Midbrain (tissue), 1 donor: ENCODE measurements around the gene SIK2.
"Not testable (repeated sequence)": the region's sequence is repeated elsewhere in the genome, so short reads cannot be mapped to it uniquely, and the experiment has no call there.

Source experiments
- DNase-seq: peaks from one replicate; lab custom pipeline; 2025; lab: John Stamatoyannopoulos, UW

Gene SIK2

DNA sequence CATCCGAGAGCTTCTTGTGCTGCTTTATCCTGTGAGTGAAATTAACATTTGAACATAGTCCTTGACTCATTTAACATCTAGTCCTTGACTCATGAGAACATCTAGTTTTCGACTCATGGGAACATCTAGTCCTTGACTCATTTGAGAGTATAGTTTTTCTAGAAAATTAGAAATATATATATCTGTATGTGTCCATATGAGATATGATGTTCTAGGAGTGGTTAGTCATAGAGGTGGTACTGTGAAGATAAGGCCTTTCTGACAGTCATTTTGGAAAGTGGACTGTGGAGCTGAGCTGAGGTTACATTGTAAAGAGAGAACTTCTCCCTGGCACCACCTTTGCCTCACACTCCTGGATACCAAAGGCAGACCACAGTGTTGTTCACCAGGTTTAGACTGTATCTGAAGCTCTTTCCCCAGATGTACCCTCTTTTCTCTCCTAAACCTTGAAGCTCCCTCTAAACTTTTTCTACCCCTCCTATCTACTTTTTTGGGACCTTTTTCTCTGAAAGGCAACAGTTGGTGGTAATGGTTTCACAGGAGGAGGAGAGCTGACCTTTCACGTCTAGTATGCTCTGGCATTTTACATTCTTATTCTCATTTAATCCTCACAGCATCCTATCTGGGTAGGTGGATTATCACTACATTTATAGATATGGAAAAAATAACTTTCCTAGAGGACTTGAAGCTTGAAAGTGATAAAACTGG is 96.8 kb downstream of the SIK2 start:
- no peak for DNase-seq

DNA sequence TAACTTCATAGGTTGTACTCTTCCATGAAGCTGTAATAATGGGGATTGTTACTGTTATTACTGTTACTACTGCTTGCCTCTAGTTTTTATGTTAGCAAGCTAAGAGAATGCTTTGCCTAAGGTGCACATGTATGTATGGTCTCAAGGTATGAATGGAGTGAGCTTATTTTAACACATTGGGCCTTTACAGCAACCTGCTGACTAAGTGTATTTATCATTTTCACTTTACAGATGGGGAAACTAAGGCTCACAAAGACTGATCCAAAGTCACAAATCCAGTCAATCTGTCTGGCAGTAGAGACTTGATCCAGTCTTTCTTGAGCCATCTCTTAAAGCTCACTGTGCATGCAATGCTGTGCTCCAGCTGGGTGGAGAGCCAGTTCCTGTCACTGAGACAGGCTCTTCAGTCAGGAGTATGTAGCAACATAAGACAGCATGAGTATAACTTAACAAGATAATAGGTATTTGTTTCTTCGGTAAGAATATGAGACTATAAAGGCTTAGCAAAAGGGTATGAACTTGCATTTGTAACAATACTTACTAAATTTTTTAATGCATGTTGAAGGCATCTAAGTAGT is 97.4 kb downstream of the SIK2 start:
- DNase-seq: no peak

DNA sequence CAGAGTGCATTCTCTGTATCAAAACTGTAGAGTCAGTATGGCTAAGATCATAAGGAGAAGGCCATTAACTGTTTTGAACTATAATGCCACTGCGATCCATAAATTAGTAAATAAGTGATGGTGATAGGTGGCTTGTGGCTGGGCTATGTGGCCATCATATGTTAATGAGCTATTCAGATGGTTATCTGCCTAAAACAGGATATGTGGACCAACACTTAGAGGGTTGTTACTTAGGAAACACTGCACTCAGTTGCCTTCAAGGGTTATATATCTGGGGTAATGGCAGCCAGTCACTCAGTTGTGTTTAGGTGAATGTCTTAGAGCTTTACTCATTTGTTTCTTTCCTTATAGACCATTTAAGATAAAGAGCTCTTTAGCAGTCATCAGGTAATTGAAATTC is 97.9 kb downstream of the SIK2 start:
- DNase-seq: no peak

DNA sequence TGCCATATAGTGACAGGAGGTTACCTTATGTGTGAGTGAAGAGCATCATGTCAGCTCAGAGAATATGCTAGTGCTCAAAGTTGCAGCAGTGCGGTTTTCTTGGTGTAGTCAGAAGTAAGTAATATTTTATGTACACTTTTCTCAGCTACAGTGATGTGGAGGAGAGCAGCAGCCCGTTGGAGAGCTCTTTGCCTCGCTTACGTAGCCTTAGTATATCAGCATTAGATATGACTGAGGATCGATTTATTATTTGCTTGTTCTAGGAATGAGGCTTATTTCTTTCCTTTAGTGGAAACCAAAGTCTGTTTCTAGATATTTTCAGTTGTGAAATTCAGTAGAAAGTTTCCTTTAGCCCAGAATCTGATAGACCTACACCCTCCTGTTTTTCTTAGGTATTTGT is 100.4 kb downstream of the SIK2 start:
- DNase-seq: no peak

DNA sequence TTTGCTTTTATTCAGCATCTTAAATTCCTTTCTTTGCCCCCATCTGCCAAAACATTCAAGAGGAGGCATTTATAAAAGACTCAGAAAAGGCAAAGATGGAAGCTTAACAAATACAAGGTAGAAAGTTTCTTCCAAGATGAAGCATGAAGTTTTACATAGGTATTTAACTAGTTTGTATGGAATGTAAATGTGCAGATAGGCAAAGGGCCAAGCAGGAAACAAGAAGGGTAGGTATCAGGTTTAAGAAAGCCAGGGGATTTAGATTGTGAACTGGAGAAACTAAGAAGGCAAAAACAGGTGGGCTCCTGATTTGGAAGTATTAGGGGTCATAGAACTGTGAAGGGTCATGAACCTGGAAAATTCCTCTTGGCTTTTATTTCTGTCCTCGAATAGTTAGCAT is 101.3 kb downstream of the SIK2 start:
- no peak for DNase-seq

DNA sequence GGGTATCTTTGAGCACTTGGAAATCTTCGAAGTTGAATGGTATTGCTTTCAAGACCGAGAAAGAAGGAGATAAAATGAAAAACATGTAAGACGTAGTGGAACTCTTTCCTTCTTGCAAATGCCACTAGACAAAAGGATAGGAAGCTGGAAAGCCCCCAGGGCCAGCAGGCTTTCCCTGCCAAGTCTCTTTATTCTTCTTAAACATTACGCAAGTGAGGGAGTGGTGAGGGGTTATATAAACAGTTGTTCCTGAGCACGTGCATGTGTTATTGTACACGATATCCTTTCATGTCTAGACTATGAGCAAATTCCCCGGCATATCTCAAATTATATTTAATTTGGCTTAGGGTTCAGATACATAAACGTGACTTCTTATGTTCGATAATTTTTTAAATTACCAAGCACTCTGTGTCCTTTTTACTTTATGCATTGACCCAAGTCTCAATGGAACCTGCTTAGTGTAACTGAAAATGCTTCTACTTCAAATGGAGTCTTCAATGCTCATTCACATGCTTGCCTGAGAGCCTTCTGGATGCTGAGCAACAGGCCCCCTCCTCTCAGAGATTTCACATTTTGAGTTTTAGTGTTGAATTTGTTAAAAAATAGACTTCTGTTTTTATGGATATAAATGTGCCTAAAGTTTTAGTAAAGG is 104.9 kb downstream of the SIK2 start:
- peak; percentile 62 for DNase-seq

DNA sequence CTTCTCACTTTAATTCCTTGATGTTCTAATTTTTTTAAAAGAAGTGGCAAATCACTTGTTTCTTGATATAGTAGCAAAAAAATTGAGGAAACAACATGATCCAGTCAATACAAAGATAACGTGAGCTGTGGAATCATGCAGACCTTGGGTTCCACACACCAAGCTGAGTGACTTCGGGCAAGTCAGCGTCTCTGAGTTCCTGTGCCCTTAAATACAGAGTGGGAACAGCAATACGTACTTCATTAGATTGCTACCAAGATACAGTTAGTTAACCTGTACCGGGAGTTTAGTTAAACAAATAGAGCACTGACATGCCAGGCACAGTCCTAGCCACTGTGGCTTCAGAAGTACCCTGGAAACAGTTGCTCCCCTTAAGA is 105.4 kb downstream of the SIK2 start:
- DNase-seq: no peak

DNA sequence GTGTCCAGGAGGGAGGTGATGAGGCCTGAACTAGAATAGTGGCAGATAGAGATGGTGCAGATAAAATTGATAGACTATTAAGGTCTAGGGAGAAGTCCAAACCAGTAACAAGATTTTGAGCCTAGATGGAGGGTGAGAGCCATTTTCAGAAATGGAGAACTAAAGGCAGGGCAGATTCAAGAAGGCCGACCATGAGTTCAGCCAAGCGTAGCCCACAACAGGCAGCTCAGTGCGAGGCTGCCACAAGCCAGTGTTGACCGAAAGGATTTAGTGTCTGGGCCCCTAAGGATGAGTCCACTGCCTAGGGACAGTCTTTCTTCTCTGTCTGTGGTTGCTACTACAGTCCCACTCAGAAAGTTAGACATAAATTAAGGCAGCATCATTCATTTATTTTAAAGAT is 112.3 kb downstream of the SIK2 start:
- DNase-seq: no peak

DNA sequence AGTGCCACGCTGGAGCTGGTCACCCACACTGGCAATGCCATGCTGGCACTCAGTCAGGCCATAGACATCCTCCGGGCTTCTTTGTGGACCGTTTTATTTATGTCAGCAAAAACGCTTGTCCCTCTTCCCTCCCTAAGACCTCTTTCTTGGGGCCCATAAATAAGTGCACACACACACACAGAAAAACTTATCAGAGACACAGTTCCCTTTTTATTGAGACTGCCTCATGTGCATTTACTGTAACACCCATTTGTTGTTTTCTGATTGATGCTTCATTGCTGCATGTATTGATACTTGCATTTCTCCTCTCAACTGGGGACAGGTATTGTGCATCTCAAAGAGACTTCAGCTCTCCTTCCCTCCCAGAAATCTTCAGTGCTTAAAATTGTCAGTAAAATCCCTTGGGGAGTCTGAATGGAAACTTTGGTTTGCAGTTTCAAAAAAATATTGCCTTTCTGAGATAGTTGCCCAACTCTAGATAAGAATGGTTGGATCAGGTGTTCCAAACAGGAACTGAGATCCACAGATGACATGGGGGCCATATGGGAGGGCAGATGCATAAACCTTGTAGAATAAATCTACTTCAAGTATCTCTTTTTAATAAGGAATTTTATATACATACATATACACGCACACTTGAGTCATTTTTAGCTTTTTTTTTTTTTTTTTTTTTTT is 113.0 kb downstream of the SIK2 start:
- no peak for DNase-seq

DNA sequence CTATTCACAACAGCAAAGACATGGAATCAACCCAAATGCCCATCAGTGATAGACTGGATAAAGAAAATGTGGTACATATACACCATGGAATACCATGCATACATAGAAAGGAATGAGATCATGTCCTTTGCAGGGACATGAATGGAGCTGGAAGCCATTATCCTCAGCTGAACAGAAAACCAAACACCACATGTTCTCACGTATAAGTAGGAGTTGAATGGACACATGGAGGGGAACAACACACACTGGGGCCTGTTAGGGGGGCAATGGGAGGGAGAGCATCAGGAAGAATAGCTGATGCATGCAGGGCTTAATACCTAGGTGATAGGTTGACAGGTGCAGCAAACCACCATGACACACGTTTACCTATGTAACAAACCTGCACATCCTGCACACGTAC is 115.4 kb downstream of the SIK2 start:
- DNase-seq: not testable (repeated sequence)

DNA sequence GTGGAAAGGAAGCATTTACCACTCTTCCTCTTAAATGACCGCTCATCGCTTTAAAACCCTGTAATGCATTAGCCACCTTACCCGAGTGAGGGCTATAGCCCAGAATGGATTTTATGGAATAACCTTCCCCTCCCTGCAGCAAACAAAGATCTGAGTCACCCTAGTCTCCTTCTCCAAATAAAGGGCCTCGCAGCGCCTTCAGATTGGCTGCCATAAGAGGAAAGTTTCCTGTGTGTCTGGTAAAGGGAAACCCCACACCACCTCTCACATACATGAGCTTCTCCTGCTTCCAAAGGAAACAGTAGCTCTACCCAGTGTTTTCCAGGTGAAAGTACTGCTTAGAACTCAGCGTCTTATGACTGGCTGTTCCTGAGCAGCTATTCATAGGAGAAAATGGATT is 116.2 kb downstream of the SIK2 start:
- peak; percentile 10 for DNase-seq

DNA sequence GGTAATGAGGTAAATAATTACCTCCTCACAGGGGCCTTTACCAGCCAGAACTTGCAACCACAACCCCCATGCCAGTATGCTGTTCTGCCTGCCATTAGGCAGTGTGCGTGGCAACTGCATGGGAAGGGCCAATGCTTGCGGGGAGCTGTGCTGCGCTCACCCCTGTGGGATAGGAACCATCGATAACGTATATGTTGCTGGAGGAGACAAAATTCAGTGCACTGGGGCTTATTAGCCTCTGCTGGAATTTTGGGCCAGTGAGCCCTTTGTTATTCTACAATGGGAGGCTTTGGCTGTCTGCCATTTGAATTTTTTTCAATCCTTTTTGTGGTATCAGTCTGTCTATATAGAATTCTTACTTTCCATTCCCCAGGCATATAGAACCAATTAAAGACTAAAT is 116.6 kb downstream of the SIK2 start:
- DNase-seq: no peak

DNA sequence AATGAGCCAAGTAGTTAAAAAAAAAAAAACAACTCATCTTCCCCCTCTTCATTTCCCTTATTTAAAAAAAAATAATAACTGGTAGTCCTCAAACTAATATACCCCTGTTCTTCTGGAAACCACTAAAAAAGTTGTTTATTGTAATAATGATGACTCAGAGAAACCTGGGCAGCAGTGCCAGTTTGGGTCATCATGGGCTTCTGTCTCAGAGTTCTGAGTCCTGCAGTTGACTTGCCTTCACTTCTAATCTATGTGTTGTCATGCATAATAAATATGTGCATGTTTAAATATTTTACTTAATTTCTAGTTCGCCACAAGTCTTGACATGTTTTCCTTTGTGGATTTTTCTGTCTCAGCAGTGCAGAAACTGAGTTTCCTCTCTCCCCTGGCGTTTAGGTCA is 117.1 kb downstream of the SIK2 start:
- no peak for DNase-seq

DNA sequence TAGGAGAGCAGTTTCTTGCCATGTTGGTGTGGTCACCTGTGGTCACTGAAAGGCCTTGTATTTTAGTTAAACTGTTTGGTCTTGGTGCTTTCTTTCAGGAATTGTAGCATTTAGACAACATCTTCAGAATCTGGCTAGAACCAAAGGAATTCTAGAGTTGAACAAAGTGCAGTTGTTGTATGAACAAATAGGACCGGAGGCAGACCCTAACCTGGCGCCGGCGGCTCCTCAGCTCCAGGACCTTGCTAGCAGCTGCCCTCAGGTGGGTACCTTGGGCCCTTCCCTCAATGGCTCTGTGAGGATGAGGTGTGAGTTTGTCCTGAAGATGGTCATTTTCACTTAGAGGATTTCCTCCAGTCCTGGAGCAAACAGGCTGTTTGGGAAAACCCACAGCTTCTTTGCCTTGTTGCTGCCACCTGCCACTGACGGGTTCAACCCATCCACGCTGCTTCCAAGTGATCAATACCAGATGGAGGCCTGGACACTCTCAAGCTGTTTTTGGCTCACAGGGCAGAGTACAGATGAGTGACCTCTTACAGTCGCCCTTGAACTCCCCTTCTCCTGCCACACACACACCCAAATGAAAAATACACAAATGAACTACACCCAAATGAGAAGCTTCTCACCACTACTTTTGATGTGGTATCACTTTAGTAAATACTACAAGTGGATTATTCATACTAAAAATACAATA is 118.7 kb downstream of the SIK2 start:
- no peak for DNase-seq

DNA sequence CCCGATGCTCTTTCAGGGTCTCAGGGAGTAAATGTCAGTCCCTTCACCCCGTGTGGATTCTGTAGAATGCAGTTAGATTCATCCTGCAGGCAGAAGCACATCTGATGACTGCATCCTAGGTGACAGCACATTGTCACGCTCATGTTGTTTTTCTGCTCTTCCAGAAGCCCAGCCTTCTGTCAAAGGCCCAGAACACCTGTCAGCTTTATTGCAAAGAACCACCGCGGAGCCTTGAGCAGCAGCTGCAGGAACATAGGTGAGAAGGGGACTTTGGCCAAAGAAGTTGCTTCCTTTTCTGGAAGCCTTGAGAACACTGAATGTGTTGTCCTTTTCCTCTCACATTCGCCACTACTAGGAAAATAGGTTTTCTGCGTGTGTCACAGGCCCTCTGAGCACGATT is 120.3 kb downstream of the SIK2 start:
- DNase-seq: no peak

DNA sequence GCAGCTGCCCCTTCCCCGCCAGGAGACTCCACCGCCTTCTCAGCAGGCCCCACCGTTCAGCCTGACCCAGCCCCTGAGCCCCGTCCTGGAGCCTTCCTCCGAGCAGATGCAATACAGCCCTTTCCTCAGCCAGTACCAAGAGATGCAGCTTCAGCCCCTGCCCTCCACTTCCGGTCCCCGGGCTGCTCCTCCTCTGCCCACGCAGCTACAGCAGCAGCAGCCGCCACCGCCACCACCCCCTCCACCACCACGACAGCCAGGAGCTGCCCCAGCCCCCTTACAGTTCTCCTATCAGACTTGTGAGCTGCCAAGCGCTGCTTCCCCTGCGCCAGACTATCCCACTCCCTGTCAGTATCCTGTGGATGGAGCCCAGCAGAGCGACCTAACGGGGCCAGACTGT is 121.3 kb downstream of the SIK2 start:
- DNase-seq: no peak

DNA sequence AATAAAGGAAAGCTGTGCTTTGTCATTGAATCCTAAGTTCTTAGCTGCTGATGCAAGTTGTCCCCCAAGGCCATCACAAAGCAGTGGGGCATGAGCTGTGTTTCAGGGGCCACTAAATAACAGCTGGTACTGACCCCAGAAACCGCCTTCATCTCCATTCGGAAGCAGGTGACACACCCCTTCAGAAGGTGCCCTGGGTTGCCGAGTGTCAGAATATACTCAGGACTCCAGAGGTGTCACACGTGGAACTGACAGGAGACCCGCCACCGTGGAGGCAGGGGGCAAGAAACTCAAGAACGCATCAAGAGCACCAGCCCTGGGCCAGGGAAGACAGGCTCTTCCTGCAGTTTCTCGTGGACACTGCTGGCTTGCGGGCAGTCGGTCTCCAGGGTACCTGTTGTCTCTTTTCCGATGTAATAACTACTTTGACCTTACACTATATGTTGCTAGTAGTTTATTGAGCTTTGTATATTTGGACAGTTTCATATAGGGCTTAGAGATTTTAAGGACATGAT is 122.4 kb downstream of the SIK2 start:
- DNase-seq: no peak

DNA sequence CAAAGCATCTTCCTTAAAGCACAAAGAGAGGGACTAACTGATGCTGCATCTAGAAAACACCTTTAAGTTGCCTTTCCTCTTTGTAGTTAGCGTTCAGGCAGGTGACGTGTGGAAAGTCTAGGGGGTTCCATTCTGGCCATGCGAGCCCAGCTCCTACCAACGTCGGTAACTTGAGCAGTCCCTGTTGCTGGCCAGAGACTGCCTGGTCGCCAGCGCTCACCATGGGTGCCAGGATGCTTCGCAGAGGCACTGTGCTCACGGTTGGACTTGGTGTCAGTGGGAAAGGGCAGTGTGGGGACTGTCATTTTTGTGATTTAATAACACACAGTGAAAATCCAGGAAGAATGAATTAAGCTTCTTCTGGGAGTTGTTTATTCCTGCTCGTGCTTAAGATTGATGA is 123.4 kb downstream of the SIK2 start:
- DNase-seq: no peak

DNA sequence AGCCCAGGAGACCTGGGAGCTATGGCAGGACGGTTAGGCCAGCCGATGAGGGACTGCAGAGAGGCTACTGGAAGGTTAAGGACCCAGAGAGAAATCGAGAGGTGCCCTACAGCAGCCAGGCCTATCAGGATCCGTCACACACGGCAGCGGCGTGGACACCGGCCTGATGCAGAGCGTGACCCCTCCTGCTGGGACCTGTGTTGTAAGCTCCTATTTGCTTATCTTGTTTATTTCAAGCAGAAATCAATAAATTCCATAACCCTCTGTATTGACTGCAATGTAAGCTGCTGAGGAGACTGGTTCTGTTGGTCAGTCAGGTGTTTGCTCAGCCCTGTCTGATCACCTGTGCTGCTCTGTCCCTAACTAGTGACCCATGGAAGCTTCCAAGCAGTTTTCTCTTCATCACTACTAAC is 124.1 kb downstream of the SIK2 start:
- no peak for DNase-seq

DNA sequence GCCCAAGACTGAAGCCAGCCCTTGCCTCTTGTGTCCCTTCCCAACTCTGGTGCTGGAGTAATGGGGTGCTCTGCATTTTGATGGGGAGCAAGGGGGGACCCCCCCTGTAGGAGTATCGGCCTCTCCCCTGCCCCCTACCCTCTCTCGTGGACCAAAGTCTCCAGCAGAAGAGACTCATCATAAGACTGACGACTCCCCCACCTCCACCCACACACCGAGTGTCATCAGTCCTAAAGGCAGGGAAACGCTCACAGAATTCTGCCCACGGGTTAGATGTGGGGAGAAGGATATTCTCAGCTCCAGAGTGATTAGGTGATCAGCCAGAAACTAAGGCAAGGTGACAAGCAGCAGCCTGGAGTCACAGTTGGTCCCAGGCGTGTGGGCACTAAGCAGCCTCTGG is 125.2 kb downstream of the SIK2 start:
- DNase-seq: no peak

DNA sequence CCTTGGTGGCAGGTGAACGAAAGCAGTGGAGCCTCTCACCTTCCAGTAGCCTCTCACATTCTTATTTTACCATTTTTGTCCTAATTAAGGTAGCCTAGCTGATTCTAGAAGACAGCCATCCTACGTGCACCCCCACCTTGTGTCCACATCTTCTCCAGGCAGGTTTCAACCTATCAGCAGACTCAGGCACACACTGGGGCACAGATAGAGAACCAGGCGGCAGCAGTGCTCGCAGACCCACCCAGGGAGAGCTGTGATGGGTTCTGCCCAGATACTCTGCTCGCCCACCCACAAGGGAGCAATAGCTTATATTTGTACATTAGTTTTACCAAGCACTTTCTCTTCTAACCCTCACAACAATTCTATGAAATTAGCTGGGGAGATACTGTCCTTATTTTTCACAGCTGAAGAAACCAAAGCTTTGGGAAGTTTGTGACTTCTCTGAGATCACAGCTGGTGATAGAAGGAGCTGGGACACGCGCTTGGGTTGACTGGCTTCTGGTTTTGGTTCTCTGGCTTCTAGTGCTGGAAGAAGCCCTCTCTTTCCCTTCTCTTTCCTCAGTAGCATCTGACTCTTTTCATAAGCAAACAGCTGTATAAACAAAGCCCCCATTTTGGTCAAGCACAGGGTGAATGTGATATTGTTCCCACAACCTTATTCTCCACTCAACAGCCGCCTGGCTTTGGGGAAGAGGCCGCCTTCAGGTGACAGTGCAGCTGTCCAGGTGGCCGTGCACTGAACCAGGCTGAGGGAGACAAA is 127.0 kb downstream of the SIK2 start:
- peak; percentile 24 for DNase-seq
